SK-N-SH (cell line): ENCODE data around the gene STMND1. TPM values are rescaled to one million over a fixed set of nuclear protein-coding genes. Genes with fewer than 3 reads are reported as not detected.
A peak's percentile ranks its signal among the peaks of the same experiment; 100 is the strongest.

ENCODE experiments used
- CTCF ChIA-PET: fragments of 300-600, 350-600 bp; formaldehyde crosslinking; extraction: SDS; loops from one replicate; lab custom pipeline; 2021; lab: Yijun Ruan, JAX
- POLR2A ChIA-PET: fragments of 350-600 bp; sonication (Branson Sonifier 250); formaldehyde crosslinking; extraction: SDS; loops from one replicate; lab custom pipeline; 2020; ENCODE audit warnings: antibody characterized with exemption, inconsistent platforms; lab: Yijun Ruan, JAX
- DNase-seq: peaks from one replicate; pipeline ENCODE4 v3.0.0; 2012
- H2AFZ ChIP-seq: fragments of 200-600 bp; sonication (generic); 2 replicates; pipeline ENCODE4 v1.8.1; 2016; ENCODE audit warnings: antibody characterized with exemption, mild to moderate bottlenecking, low read depth
- H3F3A ChIP-seq: fragments of 200-600 bp; sonication (generic); replicated peaks from 2 replicates; pipeline ENCODE3; 2016; ENCODE audit warnings: antibody characterized with exemption, mild to moderate bottlenecking; ENCODE audit not compliant: insufficient read depth
- H3K27ac ChIP-seq, 2 experiments: fragments of 200-500 bp in 1 of 2; fragments of 200-600 bp in 1 of 2; sonication (Bioruptor generic) in 1 of 2; sonication (generic), shearing (Covaris generic) in 1 of 2; 2 replicates each; pipeline versions ENCODE4 v1.5.1 to v1.6.1; 2014 to 2016; ENCODE audit warnings: low read depth in 2 of 2, inconsistent platforms in 1 of 2, low read length in 1 of 2, mild to moderate bottlenecking in 1 of 2, mixed read lengths in 1 of 2
- H3K27me3 ChIP-seq: fragments of 200-600 bp; sonication (generic), shearing (Covaris generic); 2 replicates; pipeline ENCODE4 v1.6.1; 2016; ENCODE audit warnings: mixed run types; ENCODE audit not compliant: insufficient read depth
- H3K36me3 ChIP-seq, 2 experiments: fragments of 200-500 bp in 1 of 2; fragments of 200-600 bp in 1 of 2; sonication (Bioruptor generic) in 1 of 2; sonication (generic) in 1 of 2; replicated peaks in 1 of 2; 2 replicates each; pipeline versions ENCODE3 to v1.5.1; 2014 to 2016; ENCODE audit warnings: low read length in 1 of 2, mild to moderate bottlenecking in 1 of 2; ENCODE audit not compliant: insufficient read depth in 2 of 2, control insufficient read depth in 1 of 2
- H3K4me1 ChIP-seq, 2 experiments: fragments of 200-500 bp in 1 of 2; fragments of 200-600 bp in 1 of 2; sonication (Bioruptor generic) in 1 of 2; sonication (generic), shearing (Covaris generic) in 1 of 2; 2 replicates each; pipeline versions ENCODE4 v1.5.1 to v1.6.1; 2014 to 2016; ENCODE audit warnings: low read depth in 1 of 2, low read length in 1 of 2, mixed run types in 1 of 2; ENCODE audit not compliant: insufficient read depth in 2 of 2, control insufficient read depth in 1 of 2
- H3K4me2 ChIP-seq: fragments of 200-600 bp; sonication (generic), shearing (Covaris generic); 2 replicates; pipeline ENCODE4 v1.6.1; 2017; ENCODE audit warnings: mixed run types
- H3K4me3 ChIP-seq, 2 experiments: fragments of 200-500 bp in 1 of 2; fragments of 200-600 bp in 1 of 2; sonication (Bioruptor generic) in 1 of 2; sonication (generic), shearing (Covaris generic) in 1 of 2; 2 replicates each; pipeline versions ENCODE4 v1.5.1 to v1.8.1; 2014 to 2016; ENCODE audit warnings: low read depth in 2 of 2, inconsistent platforms in 1 of 2, low read length in 1 of 2, mild to moderate bottlenecking in 1 of 2, mixed read lengths in 1 of 2, moderate library complexity in 1 of 2
- H3K79me2 ChIP-seq: fragments of 200-600 bp; sonication (generic); 2 replicates; pipeline ENCODE4 v1.8.1; 2017; ENCODE audit warnings: mild to moderate bottlenecking; ENCODE audit not compliant: insufficient read depth
- H3K9ac ChIP-seq: fragments of 200-600 bp; sonication (generic); 2 replicates; pipeline ENCODE4 v1.6.1; 2017; ENCODE audit warnings: mixed run types
- H3K9me2 ChIP-seq: fragments of 200-600 bp; sonication (generic); 2 replicates; pipeline ENCODE4 v1.6.1; 2017; ENCODE audit warnings: mixed run types
- H3K9me3 ChIP-seq: fragments of 200-600 bp; sonication (generic); 2 replicates; pipeline ENCODE4 v1.6.1; 2017; ENCODE audit warnings: mixed run types, mild to moderate bottlenecking, moderate library complexity
- H4K20me1 ChIP-seq: fragments of 200-600 bp; sonication (generic); 2 replicates; pipeline ENCODE4 v1.6.1; 2017; ENCODE audit warnings: mild to moderate bottlenecking, mixed run types; ENCODE audit not compliant: insufficient read depth
- CHD2 ChIP-seq: fragments of 150-350 bp; IDR thresholded peaks from 2 replicates; pipeline ENCODE4 v1.6.1; 2018; ENCODE audit warnings: low read length; ENCODE audit not compliant: partially characterized antibody
- NFIC ChIP-seq: IDR thresholded peaks from 2 replicates; pipeline ENCODE4 v1.4.0; 2012; ENCODE audit warnings: borderline replicate concordance
- RAD21 ChIP-seq: IDR thresholded peaks from 2 replicates; pipeline ENCODE4 v1.6.1; 2012; ENCODE audit warnings: mild to moderate bottlenecking, low read length
- RFX5 ChIP-seq: IDR thresholded peaks from 2 replicates; pipeline ENCODE4 v1.6.1; 2012; ENCODE audit warnings: mild to moderate bottlenecking, improper control_type of control experiment, low read length
- SMC3 ChIP-seq: IDR thresholded peaks from 2 replicates; pipeline ENCODE4 v1.6.1; 2012; ENCODE audit warnings: low read depth, low read length, improper control_type of control experiment
- WGBS: methylation state at CpG from one replicate; pipeline ENCODE4 v1.1.6; 2017; ENCODE audit warnings: low lambda C conversion rate; 5-methylcytosine and 5-hydroxymethylcytosine counted together
- polyA plus RNA-seq, 3 experiments: library from polyadenylated mRNA; depleted of rRNA; stranded (reverse); fragments of >200 nt; gene quantifications; 2 replicates each; pipeline ENCODE4 v1.2.3, GENCODE V29; 2012
- TF ChIP-seq, protein P1 (sequence below): IDR thresholded peaks from 2 replicates; pipeline ENCODE4 v1.4.0; 2012; ENCODE audit warnings: low read depth, borderline replicate concordance
- TF ChIP-seq, protein P2 (sequence below): IDR thresholded peaks from 2 replicates; pipeline ENCODE4 v1.6.1; 2012; ENCODE audit warnings: mild to moderate bottlenecking, low read depth, low read length, moderate library complexity
- TF ChIP-seq, protein P3 (sequence below): fragments of 200-600 bp; sonication (generic); IDR thresholded peaks from 2 replicates; pipeline ENCODE4 v1.6.1; 2017; ENCODE audit warnings: antibody characterized with exemption, mild to moderate bottlenecking, moderate library complexity

Gene STMND1
- polyA plus RNA-seq, 1 of the 3 experiments (the other 2 are of a cell fraction): not detected

DNA sequence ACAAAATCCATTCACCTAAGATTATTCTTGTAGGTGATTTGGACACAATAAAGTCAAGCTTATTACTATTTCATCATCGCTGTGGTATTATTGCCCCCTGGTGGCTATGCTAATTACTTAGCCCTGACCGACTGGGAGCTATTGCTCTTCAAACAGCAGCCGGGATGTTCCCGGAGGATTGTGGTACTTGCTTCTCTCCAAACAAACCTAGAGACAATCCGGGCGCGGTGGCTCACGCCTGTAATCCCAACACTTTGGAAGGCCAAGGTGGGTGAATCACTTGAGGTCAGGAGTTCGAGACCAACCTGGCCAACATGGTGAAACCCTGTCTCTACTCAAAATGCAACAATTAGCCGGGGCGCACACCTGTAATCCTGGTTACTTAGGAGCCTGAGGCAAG lies 15.4 kb upstream of the STMND1 start:
- H3K79me2 ChIP-seq: no peaks in the 10 kb centered on the region
- H3K27ac ChIP-seq: peak overlapping the region in 1 of 2 experiments; percentile 45; a peak in 1 of 4 replicates
- CTCF ChIA-PET: interaction anchor here (0.6 to 2.5 kb wide), 25 partner anchors 9 to 838 kb away, joined by 3 to 12 read pairs (median 3); partner anchors contain the start of gene ATXN1
- H3K4me1 ChIP-seq: peaks cover 0 to 9% of the 10 kb centered on the region in 2 experiments; a peak in 1 of 4 replicates
- WGBS: 16% methylated on average over 11 of the region's 11 CpGs
- peak overlapping the region; percentile 22; the same call in 1 of the 2 replicates for H3K4me2 ChIP-seq
- peak; percentile 66 for DNase-seq
- peaks cover 7% of the 10 kb centered on the region; the same call in 1 of the 2 replicates for H3K9me3 ChIP-seq
- no peaks in the 10 kb centered on the region for H3K9me2 ChIP-seq
- peaks cover 4% of the 10 kb centered on the region for H3F3A ChIP-seq
- no peaks in the 10 kb centered on the region for H3K27me3 ChIP-seq
- TF ChIP-seq, protein P1, sequence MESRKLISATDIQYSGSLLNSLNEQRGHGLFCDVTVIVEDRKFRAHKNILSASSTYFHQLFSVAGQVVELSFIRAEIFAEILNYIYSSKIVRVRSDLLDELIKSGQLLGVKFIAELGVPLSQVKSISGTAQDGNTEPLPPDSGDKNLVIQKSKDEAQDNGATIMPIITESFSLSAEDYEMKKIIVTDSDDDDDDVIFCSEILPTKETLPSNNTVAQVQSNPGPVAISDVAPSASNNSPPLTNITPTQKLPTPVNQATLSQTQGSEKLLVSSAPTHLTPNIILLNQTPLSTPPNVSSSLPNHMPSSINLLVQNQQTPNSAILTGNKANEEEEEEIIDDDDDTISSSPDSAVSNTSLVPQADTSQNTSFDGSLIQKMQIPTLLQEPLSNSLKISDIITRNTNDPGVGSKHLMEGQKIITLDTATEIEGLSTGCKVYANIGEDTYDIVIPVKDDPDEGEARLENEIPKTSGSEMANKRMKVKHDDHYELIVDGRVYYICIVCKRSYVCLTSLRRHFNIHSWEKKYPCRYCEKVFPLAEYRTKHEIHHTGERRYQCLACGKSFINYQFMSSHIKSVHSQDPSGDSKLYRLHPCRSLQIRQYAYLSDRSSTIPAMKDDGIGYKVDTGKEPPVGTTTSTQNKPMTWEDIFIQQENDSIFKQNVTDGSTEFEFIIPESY: no peak
- TF ChIP-seq SMC3 (peak; percentile 66), RAD21 (peak; percentile 81)
- TF ChIP-seq, protein P2, sequence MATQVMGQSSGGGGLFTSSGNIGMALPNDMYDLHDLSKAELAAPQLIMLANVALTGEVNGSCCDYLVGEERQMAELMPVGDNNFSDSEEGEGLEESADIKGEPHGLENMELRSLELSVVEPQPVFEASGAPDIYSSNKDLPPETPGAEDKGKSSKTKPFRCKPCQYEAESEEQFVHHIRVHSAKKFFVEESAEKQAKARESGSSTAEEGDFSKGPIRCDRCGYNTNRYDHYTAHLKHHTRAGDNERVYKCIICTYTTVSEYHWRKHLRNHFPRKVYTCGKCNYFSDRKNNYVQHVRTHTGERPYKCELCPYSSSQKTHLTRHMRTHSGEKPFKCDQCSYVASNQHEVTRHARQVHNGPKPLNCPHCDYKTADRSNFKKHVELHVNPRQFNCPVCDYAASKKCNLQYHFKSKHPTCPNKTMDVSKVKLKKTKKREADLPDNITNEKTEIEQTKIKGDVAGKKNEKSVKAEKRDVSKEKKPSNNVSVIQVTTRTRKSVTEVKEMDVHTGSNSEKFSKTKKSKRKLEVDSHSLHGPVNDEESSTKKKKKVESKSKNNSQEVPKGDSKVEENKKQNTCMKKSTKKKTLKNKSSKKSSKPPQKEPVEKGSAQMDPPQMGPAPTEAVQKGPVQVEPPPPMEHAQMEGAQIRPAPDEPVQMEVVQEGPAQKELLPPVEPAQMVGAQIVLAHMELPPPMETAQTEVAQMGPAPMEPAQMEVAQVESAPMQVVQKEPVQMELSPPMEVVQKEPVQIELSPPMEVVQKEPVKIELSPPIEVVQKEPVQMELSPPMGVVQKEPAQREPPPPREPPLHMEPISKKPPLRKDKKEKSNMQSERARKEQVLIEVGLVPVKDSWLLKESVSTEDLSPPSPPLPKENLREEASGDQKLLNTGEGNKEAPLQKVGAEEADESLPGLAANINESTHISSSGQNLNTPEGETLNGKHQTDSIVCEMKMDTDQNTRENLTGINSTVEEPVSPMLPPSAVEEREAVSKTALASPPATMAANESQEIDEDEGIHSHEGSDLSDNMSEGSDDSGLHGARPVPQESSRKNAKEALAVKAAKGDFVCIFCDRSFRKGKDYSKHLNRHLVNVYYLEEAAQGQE: no peak
- TF ChIP-seq, protein P3, sequence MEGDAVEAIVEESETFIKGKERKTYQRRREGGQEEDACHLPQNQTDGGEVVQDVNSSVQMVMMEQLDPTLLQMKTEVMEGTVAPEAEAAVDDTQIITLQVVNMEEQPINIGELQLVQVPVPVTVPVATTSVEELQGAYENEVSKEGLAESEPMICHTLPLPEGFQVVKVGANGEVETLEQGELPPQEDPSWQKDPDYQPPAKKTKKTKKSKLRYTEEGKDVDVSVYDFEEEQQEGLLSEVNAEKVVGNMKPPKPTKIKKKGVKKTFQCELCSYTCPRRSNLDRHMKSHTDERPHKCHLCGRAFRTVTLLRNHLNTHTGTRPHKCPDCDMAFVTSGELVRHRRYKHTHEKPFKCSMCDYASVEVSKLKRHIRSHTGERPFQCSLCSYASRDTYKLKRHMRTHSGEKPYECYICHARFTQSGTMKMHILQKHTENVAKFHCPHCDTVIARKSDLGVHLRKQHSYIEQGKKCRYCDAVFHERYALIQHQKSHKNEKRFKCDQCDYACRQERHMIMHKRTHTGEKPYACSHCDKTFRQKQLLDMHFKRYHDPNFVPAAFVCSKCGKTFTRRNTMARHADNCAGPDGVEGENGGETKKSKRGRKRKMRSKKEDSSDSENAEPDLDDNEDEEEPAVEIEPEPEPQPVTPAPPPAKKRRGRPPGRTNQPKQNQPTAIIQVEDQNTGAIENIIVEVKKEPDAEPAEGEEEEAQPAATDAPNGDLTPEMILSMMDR: peak; percentile 83
- peaks cover 0 to 5% of the 10 kb centered on the region in 2 experiments for H3K36me3 ChIP-seq
- no peak overlapping the region; a peak in 1 of 4 replicates for H3K4me3 ChIP-seq
- H3K9ac ChIP-seq: no peak overlapping the region
- no peak overlapping the region for H2AFZ ChIP-seq
- POLR2A ChIA-PET: no interaction called here
- no peaks in the 10 kb centered on the region for H4K20me1 ChIP-seq

DNA sequence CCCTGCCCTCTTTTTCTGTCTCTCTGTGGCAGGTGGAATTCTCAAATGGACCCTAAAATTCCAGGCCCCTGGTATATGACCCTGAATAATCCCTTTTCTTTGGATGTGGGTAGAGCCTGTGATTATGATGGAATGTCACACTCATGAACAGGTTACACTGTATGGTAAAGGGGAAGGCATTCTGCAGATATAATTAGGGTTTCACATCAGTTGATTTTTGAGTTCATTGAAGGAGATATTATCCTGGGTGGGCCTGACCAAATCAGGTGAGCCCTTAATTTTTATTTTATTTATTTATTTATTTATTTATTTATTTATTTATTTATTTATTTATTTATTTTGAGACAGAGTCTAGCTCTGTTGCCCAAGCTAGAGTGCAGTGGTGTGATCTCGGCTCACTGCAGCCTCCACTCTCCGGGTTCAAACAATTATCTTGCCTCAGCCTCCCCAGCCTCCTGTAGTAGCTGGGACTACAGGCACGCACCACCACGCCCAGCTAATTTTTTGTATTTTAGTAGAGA lies 13.7 kb upstream of the STMND1 start:
- H3K27ac ChIP-seq: no peak overlapping the region
- TF ChIP-seq NFIC (no peak), RFX5 (no peak), CHD2 (no peak)
- TF ChIP-seq, protein P2: no peak
- no peaks in the 10 kb centered on the region for H3K9me2 ChIP-seq
- no peaks in the 10 kb centered on the region for H3K79me2 ChIP-seq
- H4K20me1 ChIP-seq: no peaks in the 10 kb centered on the region
- peaks cover 4% of the 10 kb centered on the region for H3F3A ChIP-seq
- H3K4me2 ChIP-seq: no peak overlapping the region
- H2AFZ ChIP-seq: no peak overlapping the region
- no peak overlapping the region for H3K9ac ChIP-seq
- no peaks in the 10 kb centered on the region for H3K27me3 ChIP-seq
- no peak for DNase-seq
- peaks cover 7% of the 10 kb centered on the region; the same call in 1 of the 2 replicates for H3K9me3 ChIP-seq
- CTCF ChIA-PET: interaction anchor here (1.1 to 2.5 kb wide), 3 partner anchors 11 to 317 kb away, joined by 5 to 12 read pairs (median 9); no protein-coding TSS in a partner anchor
- whole genome bisulfite sequencing: 94% methylated on average over 4 of the region's 4 CpGs
- H3K4me3 ChIP-seq: no peak overlapping the region
- peaks cover 0 to 5% of the 10 kb centered on the region in 2 experiments for H3K36me3 ChIP-seq
- no peaks in the 10 kb centered on the region; a peak in 1 of 4 replicates for H3K4me1 ChIP-seq
- POLR2A ChIA-PET: no interaction called here
